PC-9 (cell line): ENCODE results near the gene INSL4.

ENCODE experiments used
- EZH2 ChIP-seq: fragments of 200-600 bp; sonication (generic); IDR thresholded peaks from 2 replicates; pipeline ENCODE4 v1.8.0; 2017; ENCODE audit warnings: antibody characterized with exemption, low read depth
- TF ChIP-seq, protein P1 (sequence below): fragments of 200-600 bp; sonication (generic); conservative IDR thresholded peaks from 2 replicates; pipeline ENCODE4 v1.6.1; 2017; ENCODE audit warnings: mixed run types, antibody characterized with exemption, mild to moderate bottlenecking, moderate library complexity

DNA sequence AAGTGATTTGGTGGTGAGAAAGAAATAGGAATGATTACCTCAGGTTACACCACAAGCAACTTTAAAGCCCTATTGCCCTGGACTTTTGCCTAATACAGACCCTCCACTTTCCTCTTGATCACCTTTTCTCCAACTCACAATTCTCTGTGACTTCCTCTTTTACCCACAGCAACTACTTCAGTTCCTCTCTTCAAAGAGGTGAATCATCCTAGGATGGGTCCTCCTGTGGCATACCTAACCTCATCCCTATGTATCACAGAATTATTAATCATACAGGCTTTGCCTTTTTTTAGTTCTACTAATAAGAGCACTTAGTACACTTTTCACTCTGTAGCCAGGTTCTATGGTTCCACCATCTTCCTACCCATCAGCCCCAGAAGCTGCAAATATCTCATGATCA lies 26.1 kb upstream of the INSL4 start:
- TF ChIP-seq, protein P1, sequence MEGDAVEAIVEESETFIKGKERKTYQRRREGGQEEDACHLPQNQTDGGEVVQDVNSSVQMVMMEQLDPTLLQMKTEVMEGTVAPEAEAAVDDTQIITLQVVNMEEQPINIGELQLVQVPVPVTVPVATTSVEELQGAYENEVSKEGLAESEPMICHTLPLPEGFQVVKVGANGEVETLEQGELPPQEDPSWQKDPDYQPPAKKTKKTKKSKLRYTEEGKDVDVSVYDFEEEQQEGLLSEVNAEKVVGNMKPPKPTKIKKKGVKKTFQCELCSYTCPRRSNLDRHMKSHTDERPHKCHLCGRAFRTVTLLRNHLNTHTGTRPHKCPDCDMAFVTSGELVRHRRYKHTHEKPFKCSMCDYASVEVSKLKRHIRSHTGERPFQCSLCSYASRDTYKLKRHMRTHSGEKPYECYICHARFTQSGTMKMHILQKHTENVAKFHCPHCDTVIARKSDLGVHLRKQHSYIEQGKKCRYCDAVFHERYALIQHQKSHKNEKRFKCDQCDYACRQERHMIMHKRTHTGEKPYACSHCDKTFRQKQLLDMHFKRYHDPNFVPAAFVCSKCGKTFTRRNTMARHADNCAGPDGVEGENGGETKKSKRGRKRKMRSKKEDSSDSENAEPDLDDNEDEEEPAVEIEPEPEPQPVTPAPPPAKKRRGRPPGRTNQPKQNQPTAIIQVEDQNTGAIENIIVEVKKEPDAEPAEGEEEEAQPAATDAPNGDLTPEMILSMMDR: no peak
- TF ChIP-seq EZH2: no peak
